ENCODE results near the gene HECA.
"Not testable (repeated sequence)": the region's sequence is repeated elsewhere in the genome, so short reads cannot be mapped to it uniquely, and the experiment has no call there.

Gene HECA

DNA sequence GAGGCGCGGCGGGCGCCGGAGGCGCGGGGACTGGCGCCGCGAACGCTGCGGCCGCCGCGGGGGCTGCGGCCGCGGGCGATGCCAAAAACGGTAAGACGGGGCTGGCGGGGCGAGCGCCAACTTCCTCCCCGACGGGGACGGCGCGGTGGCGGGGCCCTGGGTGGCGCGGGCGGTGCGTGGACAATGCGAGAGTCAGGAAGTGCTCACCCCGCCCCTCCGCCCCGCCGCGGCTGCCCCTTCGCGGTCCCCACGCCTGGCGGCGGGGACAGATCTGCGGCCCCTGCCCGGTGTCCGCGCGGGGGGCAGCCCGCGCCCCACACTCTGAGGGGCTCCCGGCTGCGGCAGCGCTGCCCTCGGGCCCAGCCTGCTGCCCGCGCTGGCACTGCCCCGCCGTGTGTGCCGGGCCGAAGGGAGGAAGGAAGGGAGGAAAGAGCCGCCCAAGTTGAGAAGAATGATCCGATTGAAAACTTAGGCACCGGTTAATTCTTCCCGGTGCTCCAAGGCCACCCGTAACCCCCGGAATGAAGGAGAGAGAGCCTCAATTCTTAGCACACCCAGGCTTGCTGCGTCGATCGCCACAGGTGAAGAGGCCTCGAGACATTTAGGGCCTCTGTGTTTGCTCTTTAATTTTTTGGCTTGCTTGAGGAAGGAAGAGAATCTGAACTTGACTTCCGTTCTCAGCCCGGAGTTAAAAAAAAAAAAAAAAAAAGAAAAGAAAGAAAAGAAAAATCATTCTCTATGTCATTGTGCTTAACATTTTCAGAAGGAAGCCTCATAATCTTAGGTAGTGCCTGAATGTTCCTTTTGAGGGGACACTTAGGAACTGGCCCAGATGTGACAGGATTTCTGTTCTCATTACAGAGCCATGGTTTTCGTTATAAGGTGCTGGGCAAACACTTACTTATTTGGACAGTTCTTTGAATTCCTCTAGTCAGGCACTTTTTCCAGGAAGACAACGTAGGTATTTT lies 982 bp downstream of the HECA start:
- DNase-seq (ENCODE audit: low spot score) = peak; percentile 43

DNA sequence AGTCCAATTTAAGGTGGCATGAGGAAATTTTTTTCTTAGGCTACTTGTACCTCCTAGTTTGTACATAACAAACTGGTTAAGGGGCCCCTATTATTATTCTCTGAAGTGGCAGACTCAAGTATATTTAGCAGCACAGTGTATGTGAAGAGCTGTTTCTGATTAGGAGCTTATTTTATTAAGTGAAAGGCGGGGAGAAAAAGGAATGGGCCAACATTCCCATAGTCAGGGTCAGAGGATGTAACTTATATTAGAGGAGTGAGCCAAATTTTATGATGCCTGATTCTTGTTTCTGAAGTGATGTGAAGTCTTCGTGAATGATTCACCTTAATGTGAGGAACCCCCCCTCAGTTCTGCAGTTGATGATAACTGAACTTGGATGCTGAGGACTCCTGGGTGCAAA lies 2.8 kb downstream of the HECA start:
- no peak for DNase-seq (ENCODE audit: low spot score)

DNA sequence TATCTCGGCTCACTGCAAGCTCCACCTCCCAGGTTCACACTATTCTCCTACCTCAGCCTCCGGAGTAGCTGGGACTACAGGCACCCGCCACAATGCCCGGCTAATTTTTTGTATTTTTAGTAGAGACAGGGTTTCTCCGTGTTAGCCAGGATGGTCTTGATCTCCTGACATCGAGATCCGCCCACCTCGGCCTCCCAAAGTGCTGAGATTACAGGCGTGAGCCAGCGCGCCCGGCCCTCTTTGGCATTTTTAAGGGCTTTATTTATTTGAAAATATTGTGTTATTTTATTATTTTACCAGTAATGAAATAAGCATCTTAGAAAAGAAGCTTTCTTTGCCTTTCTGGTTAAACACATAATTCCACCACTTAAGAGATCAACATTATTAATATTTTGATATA lies 6.0 kb downstream of the HECA start:
- not testable (repeated sequence) for DNase-seq (ENCODE audit: low spot score)

DNA sequence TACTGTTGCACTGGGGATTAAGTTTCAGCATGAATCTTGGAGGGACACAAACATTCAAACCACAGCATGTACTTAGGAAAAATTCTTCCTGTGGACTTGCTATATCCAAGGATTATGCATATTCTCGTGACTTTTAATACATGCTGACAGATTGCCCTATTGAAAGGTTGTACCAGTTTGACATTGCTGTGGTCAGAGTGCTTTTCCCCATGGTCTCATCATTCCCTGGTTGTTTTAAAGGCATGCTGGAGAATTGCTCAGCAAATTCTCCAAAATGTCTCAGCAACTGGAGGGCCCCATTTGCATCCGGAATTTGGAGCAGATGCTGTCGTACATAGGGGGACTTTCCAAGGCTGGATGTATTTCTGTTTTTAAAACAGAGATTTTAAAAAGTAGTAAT lies 7.4 kb downstream of the HECA start:
- DNase-seq (ENCODE audit: low spot score) = no peak

DNA sequence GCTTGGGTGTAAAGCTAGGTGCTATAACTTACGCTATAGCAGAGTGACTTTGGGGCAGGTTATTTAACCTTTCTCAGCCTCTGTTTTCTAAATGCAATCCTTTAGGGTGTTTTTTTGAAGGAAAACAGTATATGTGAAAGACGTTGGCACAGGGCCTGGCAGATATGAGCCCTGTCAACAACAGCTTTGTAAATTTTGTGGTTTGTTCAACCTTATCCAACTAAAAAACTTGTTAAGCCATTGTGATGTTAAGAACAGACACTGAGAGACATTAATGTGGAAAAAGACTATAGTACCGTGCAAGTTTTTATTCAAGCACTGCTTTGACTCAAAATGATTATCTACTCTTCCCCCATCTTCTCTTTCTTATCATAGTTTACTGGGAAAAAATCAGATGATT lies 8.2 kb downstream of the HECA start:
- DNase-seq (ENCODE audit: low spot score) = no peak

GRCh38 chr6:139144490-139145085 lies 9.7 kb downstream of the HECA start:
- no peak for DNase-seq (ENCODE audit: low spot score)

DNA sequence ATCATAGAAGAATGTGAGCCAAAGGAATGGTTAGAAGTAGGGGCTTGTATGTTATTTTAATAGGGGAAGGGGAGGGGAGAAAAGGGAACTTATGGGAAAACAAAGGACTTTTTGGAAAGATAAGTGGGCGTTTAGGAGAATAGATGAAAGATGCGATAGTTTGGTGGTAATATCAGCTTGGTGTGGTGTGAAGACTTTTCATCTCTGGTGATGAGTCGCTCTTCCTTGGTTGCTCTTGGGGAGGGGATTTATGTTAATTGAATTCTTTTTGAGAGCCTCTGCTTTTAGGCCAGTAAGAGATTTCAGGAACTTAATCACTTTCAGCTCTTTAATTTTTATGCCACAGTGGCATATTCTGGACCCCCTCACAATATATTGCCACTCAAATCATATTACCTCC lies 10.8 kb downstream of the HECA start:
- DNase-seq (ENCODE audit: low spot score) = no peak

DNA sequence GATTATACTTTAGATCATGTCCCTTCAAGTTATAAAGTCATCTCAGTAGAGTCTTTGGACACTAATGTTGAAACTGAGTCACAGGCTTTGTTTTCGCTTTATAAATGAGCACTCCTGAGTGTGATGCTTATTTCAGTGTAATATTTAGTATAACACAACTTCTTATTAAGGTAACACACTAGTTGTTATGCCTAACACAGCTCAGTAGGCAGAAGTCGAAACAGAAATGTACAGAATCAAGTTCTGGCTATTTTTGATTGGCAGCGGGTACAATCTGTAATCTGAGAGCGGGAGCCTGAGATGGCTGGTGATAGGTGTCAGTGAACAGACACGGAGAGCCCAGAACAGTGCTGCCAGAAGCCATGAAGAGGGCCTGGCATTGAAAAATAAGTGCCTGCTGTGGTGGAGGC lies 11.4 kb downstream of the HECA start:
- no peak for DNase-seq (ENCODE audit: low spot score)

- DNase-seq (ENCODE audit: low spot score) = no peak
These were observed 12.7 kb downstream of the HECA start for GRCh38 chr6:139147628-139148027.

DNA sequence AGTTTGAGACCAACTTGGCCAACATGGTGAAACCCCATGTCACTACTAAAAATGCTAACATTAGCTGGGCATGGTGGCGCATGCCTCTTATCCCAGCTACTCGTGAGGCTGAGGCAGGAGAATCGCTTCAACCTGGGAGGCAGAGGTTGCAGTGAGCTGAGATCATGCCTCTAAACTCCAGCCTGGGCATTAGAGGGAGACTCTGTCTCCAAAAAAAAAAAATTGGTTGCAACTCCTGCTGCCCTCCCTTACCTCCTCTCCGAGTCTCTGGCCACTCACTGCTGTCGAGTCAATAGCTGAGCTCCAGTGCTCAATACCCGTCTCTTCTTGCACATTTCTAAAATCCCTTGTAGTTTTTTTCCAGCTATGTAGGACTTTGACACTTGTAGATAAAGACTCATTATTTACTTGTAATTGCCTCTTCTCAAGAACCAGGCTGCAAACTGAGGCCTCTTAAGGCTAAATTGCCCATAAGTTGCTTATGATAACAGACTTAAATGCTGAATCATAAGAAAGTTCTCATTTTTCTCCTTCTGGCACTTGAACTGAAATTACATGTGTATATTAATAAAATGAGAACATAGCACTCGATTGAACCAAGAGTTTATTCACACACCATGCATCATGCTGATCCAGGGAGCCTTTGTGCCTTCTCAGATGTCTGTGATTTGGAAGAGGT lies 13.8 kb downstream of the HECA start:
- no peak for DNase-seq (ENCODE audit: low spot score)

GRCh38 chr6:139149383-139149782 lies 14.5 kb downstream of the HECA start:
- peak; percentile 41 for DNase-seq (ENCODE audit: low spot score)

DNA sequence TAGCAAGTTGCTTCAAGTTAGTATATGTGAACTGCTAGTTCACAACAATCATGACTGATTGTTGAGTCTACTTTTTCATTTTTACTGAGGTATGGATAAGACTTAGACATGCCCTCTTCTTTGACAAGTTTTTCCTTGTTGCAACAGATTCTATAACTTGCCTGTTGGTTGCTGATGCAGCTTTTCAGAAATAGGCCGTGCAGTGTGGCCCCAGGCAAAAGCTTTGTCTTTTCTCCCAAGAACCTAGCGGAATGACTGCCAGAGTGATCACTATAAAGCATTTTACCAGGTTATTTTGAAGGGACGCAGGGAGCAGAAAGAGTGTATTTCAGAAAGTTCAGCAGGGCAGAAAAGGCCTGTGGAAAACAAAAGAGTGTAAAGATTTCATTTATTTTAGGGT lies 16.0 kb downstream of the HECA start:
- DNase-seq (ENCODE audit: low spot score) = no peak

DNA sequence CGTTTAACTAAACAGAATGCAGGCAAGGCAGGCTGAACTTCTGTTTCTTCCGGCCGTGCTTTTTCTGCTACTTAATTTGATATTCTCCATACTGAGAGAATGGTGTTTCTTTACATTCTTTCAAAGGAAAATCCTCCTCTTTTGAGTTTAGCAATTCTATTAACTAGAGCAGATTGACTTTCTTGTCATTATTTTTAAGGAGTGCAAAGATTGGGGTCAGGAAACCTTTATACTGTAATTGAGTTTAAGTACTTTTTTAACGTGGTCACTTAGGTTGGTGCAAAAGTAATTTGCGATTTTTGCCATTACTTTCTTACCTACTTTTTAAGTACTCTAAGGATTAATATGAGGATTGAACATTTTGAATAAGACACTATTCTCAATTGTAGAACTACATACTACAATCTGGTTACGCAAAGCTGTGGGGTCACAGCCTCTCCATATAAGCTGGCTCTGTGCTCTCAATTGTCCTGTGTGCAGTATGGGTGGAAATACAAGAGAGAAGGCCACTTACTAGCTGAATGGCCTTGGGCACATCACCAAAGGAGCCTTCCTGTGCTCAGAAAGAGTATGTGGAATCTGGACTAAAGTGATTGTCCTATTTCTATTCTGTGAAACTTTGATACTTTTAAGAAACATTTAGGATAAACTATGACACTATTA lies 16.7 kb downstream of the HECA start:
- no peak for DNase-seq (ENCODE audit: low spot score)

DNA sequence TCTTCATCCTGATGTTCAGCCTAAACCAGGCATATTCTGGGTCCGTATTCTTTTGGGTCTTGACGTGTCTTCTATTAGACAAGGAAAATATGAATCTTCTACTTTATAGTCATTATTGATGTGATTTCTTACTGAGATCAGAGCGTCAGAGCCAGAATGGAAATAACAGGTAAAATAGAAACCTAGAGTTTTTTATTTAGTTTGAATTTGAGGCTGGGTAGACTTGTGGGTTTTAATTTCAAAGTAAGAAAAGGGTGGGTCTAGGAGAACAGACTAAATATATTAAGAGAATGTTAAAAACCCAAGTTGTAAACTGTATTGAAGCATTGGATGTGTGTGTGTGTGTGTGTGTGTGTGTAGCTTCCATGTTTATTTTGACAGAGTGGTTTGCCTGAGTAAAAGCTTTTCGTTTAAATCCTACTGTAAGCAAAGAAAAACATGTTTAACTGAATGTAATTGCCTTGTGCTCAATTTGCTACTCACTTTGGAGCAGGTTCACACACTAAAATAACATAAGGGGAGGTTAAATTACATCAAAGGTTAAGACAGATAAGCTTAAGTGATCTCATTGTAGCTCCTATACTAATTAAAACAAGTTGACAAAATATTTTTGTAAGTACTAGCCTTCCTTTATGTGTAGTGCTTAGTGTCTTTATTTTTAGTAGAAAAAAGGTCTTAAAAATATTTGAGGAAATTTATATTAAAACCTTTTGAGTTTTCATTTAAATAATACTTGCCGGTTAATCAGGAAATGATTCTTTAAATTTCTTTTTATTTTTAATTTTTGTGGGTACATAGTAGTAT lies 17.4 kb downstream of the HECA start:
- no peak for DNase-seq (ENCODE audit: low spot score)

- no peak for DNase-seq (ENCODE audit: low spot score)
These were observed 18.0 kb downstream of the HECA start for GRCh38 chr6:139152892-139153271.

- DNase-seq (ENCODE audit: low spot score) = no peak
These were observed 19.0 kb downstream of the HECA start for GRCh38 chr6:139153855-139154254.

DNA sequence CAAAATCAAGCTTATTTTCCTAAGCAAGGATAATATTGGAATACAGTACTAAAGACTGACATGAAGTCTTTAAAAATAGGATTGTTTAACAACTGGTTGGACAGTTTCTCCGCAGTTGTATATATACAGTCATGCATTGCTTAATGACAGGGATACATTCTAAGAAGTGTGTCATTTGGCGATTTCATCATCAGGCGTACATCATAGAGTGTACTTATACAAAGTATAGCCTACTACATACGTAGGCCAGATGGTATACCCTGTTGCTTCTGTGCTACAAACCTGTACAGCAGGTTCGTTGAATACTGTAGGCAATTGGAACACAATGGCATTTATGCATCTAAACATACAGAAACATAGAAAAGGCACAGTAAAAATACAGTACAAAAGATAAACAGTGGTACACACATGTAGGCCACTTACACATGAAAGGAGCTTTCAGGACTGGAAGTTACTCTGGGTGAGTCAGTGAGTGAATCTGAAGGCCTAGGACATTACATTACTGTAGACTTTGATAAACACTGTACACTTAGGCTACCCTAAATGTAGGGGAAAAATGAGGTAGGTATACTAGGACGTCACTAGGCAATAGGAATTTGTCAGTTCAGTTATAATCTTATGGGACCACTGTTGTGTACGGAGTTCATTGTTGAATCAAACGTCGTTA lies 20.1 kb downstream of the HECA start:
- DNase-seq (ENCODE audit: low spot score) = no peak

GRCh38 chr6:139156102-139156501 lies 21.2 kb downstream of the HECA start:
- DNase-seq (ENCODE audit: low spot score) = no peak

DNA sequence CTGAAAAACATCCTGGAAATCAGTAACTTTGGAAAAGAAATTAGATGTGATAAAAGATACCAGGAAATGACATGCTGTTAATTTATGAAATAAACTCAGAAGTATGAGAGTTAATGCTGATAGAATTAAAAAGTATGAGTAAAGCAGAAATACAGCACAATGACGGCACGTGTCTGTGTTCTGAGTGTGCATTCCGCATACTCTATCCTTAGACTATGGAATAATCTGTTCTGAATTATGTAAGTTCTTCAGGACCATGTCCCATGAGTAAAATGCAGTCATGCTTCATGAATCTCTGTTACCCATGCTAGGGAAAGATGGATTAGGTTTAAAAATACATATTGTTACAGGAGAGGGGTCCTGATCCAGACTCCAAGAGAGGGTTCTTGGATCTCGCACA lies 21.7 kb downstream of the HECA start:
- DNase-seq (ENCODE audit: low spot score) = no peak

DNA sequence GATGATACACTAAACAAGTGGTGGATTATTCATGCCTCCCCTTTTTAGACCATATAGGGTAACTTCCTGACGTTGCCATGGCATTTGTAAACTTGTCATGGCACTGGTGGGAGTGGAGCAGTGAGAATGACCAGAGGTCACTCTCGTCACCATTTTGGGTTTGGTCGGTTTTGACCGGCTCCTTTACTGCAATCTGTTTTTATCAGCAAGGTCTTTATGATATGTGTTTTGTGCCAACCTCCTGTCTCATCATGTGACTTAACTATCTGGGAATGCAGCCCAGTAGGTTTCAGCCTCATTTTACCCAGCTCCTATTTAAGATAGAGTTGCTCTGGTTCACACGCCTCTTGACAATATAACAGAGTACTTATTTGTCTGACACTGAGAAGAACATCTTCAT lies 22.2 kb downstream of the HECA start:
- not testable (repeated sequence) for DNase-seq (ENCODE audit: low spot score)

DNA sequence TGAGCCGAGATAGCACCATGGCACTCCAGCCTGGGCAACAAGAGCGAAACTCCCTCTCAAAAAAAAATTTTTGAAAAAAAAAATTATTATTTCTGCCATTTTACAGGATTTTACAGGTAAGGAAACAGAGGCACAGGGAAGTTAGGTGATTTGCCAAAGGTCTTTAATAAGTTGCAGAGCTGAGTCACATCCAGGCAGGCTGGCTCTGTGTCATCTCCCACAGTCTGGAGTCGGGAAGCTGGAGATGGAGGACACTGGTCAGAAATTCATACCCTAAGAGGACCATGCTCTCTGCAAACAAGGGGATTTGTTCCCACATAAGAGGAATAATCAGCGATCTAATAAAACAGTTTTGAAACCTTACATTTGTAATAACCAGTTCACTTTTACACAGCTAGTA lies 24.1 kb downstream of the HECA start:
- DNase-seq (ENCODE audit: low spot score) = no peak

All from globus pallidus (tissue), 1 donor.